ENCODE data around the gene TTC9B.

DNA sequence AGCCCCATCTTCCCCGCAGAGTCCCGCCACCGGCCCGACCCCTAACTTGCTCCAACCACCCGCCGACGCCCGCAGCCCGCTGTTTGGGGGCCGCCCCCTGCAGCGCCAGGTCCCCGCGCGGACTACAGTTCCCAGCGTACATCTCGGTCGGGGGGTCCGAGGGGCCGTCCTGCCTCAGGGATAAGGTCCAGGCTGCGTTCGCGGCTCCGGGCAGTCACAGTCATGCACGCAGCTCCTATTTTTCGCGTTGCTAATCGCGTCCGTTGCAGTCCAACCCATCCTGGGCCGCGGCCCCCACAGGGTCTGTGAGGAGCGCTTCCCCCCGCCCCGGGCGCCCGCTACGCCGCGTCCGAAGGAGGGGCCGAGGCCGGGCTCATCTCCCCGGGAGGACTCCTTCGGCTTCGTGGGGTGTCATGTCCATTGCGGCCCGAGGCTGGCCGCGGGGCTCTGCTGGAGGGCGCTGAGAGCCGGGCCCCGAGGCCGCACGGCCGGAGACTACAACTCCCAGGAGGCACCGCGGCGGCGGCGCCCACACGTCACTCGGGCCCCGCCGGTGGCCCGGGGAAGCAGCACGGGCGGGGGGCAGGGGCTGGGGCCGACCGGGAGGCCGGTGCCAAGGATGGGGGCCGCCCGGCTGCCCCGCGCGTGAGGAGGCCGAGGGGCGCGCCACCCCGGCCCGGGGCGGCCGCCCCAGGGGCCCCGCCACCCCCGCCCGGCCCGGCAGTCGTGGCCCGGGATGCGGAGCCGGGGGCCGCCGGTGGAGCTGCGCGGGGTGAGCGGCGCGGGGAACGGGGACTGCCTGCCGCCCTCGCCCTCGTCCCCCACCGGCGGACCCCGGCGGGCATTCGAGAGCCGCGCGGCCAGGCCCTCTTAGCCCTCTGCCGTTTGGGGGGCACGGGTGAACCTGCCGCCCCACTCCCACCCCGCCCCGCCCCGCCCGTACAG, 27.0 kb downstream of the TTC9B start, which contains the start of gene MAP3K10:
- TF ChIP-seq, protein P1, sequence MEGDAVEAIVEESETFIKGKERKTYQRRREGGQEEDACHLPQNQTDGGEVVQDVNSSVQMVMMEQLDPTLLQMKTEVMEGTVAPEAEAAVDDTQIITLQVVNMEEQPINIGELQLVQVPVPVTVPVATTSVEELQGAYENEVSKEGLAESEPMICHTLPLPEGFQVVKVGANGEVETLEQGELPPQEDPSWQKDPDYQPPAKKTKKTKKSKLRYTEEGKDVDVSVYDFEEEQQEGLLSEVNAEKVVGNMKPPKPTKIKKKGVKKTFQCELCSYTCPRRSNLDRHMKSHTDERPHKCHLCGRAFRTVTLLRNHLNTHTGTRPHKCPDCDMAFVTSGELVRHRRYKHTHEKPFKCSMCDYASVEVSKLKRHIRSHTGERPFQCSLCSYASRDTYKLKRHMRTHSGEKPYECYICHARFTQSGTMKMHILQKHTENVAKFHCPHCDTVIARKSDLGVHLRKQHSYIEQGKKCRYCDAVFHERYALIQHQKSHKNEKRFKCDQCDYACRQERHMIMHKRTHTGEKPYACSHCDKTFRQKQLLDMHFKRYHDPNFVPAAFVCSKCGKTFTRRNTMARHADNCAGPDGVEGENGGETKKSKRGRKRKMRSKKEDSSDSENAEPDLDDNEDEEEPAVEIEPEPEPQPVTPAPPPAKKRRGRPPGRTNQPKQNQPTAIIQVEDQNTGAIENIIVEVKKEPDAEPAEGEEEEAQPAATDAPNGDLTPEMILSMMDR (IDR thresholded peaks at IDR 0.05; ENCODE audit: low read length), result no peak
- TF ChIP-seq EZH2 (IDR thresholded peaks at IDR 0.05; ENCODE audit: borderline replicate concordance, low read length), result no peak

All from OCI-LY1 (cell line).